HUES64 (cell line): ENCODE results near the gene ZNF512. TPM values are rescaled to one million over a fixed set of nuclear protein-coding genes. Genes with fewer than 3 reads are reported as not detected.
A peak's percentile ranks its signal among the peaks of the same experiment; 100 is the strongest.
"Not testable (repeated sequence)": the region's sequence is repeated elsewhere in the genome, so short reads cannot be mapped to it uniquely, and the experiment has no call there.

Experiments used
- H3K27ac ChIP-seq: 2 replicates; pipeline ENCODE4 v1.7.0; 2013; ENCODE audit warnings: low read depth, low read length, inconsistent platforms
- H3K27me3 ChIP-seq: 2 replicates; pipeline ENCODE4 v1.6.1; 2013; ENCODE audit warnings: mild to moderate bottlenecking, low read length; ENCODE audit not compliant: insufficient read depth
- H3K36me3 ChIP-seq: 2 replicates; pipeline ENCODE4 v1.6.1; 2013; ENCODE audit warnings: mild to moderate bottlenecking, low read length; ENCODE audit not compliant: insufficient read depth
- H3K4me1 ChIP-seq: 2 replicates; pipeline ENCODE4 v1.6.1; 2013; ENCODE audit warnings: mild to moderate bottlenecking, low read length, moderate library complexity; ENCODE audit not compliant: insufficient read depth
- H3K4me3 ChIP-seq: 2 replicates; pipeline ENCODE4 v1.5.1; 2013; ENCODE audit warnings: mild to moderate bottlenecking, low read length, moderate library complexity
- H3K9ac ChIP-seq: 2 replicates; pipeline ENCODE4 v1.6.1; 2013; ENCODE audit warnings: mild to moderate bottlenecking, low read depth, low read length
- H3K9me3 ChIP-seq: 2 replicates; pipeline ENCODE4 v1.6.1; 2013; ENCODE audit warnings: low read depth, low read length; ENCODE audit not compliant: insufficient read depth
- WGBS: fragments of 150-250, 120-280 bp; methylation state at CpG from one replicate; pipeline ENCODE4 v1.1.7; 2013; ENCODE audit warnings: missing lambda C conversion rate; 5-methylcytosine and 5-hydroxymethylcytosine counted together
- polyA plus RNA-seq, 2 experiments: library from polyadenylated mRNA; stranded (reverse); fragments of 50-300 nt; gene quantifications; one replicate each; pipeline ENCODE4 v1.2.3, GENCODE V29; 2013

Gene ZNF512, protein sequence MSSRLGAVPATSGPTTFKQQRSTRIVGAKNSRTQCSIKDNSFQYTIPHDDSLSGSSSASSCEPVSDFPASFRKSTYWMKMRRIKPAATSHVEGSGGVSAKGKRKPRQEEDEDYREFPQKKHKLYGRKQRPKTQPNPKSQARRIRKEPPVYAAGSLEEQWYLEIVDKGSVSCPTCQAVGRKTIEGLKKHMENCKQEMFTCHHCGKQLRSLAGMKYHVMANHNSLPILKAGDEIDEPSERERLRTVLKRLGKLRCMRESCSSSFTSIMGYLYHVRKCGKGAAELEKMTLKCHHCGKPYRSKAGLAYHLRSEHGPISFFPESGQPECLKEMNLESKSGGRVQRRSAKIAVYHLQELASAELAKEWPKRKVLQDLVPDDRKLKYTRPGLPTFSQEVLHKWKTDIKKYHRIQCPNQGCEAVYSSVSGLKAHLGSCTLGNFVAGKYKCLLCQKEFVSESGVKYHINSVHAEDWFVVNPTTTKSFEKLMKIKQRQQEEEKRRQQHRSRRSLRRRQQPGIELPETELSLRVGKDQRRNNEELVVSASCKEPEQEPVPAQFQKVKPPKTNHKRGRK
- 30.2 TPM for polyA plus RNA-seq (2013, experiment 1 of 2)
- 34.7 TPM for polyA plus RNA-seq (2013, experiment 2 of 2)

DNA sequence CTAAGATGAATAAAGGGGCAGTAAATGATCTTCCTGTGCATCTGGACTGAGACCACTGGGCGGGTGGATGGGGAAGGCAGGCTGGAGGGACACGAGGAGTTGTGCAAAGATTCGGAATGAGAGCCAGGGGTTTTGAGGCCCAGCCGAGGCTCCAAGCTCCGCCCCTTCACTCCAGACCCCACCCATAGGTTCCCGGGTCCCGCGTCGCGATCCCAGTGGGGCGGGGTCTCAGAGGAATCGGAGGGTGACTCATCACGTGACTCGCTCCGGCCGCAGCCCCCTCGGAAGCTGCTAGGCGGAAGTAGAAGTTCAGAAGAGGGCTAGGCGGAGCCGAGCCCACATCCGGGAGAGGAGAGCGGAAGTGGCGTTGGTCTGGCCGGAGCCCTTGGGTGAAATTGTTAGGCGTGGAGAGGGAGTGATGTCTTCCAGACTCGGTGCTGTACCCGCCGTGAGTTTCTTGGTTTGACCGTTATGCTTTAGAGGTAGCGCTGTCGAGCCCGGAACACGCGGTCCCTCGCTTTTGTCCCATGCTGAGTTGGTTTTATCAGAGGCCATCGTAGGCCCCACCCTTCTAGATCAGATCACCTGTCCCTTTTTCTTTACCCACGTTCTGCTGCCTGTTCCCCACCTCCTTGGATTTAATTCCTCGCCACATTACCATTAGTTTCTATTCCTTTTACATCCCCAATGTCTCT is at the start of gene ZNF512:
Gene ZNF512 (plus strand): TSS at position 348 of the 695 bp plus-strand sequence. CDS start 71 bp downstream, at position 419.
- peak within 1 kb of the TSS; percentile 79 for H3K9ac ChIP-seq
- 0 out of 2 replicates have a peak within 1 kb of the TSS, but pooled peaks have one; percentile 25 for H3K27ac ChIP-seq
- no peaks in the 10 kb centered on the region for H3K9me3 ChIP-seq
- WGBS, result 3% methylated on average over 38 of the region's 38 CpGs
- H3K27me3 ChIP-seq, result peaks cover 22% of the 10 kb centered on the region; the same call in 1 of the 2 replicates
- peaks cover 6% of the 10 kb centered on the region; the same call in 1 of the 2 replicates for H3K4me1 ChIP-seq
- H3K36me3 ChIP-seq, result no peaks in the 10 kb centered on the region
- H3K4me3 ChIP-seq, result peak within 1 kb of the TSS; percentile 74

DNA sequence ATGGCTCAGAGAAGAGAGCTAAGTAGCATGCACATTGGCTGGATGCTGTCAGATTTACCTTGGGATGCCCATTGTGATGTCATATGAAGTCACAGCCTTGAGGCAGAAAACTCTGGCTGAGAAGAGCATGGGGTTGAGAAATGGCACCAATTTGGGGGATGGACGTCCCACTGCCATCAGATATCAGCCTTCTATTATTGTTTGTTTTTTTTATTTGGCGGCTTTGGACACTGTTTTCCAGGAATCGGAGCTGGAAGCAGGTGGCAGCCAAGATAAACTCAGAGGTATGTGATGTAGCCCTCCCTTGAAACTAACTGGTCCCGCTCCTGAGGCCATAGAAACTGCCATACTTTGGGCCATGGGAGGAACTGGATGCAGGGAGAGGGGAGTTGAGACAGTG is 45.6 kb upstream of the ZNF512 start:
- H3K9ac ChIP-seq, result no peak overlapping the region
- no peaks in the 10 kb centered on the region for H3K36me3 ChIP-seq
- 85% methylated on average over 4 of the region's 4 CpGs for WGBS

DNA sequence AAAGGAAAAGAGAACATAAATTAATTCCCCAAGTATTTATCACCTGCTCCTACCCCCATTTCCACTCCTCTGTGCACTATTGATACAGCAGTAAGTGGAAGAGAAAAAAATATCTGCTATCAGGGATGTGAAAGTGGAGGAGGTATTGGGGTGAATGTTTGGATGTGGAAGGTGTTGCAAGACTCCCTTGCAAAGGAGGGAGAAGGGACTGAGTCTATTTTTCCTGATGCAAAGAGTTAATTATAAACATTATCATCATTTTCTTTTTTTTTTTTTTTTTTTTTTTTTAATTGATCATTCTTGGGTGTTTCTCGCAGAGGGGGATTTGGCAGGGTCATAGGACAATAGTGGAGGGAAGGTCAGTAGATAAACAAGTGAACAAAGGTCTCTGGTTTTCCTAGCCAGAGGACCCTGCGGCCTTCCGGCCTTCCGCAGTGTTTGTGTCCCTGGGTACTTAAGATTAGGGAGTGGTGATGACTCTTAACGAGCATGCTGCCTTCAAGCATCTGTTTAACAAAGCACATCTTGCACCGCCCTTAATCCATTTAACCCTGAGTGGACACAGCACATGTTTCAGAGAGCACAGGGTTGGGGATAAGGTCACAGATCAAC is 43.9 kb upstream of the ZNF512 start:
- not testable (repeated sequence) for H3K27me3 ChIP-seq, H3K4me1 ChIP-seq, H3K27ac ChIP-seq, H3K9ac ChIP-seq, H3K4me3 ChIP-seq, H3K36me3 ChIP-seq, H3K9me3 ChIP-seq
- WGBS, result no CpG with 5 or more reads among the region's 6 CpGs

More for the DNA sequence above, 45.6 kb upstream of the ZNF512 start:
- Histone ChIP-seq H3K9me3 (no peaks in the 10 kb centered on the region), H3K4me1 (no peaks in the 10 kb centered on the region), H3K27me3 (no peaks in the 10 kb centered on the region), H3K4me3 (no peak overlapping the region), H3K27ac (no peak overlapping the region)

DNA sequence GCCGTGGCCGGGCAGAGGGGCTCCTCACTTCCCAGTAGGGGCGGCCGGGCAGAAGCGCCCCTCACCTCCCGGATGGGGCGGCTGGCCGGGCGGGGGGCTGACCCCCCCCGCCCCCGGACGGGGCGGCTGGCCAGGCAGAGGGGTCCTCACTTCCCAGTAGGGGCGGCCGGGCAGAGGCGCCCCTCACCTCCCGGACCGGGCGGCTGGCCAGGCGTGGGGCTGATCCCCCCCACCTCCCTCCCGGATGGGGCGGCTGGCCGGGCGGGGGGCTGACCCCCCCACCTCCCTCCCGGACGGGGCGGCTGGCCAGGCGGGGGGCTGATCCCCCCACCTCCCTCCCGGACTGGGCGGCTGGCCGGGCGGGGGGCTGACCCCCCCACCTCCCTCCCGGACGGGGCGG is 43.2 kb upstream of the ZNF512 start:
- not testable (repeated sequence) for H3K9me3 ChIP-seq, H3K9ac ChIP-seq, H3K36me3 ChIP-seq, H3K27ac ChIP-seq, H3K4me3 ChIP-seq, H3K27me3 ChIP-seq, H3K4me1 ChIP-seq
- WGBS, result 88% methylated on average over 13 of the region's 35 CpGs

DNA sequence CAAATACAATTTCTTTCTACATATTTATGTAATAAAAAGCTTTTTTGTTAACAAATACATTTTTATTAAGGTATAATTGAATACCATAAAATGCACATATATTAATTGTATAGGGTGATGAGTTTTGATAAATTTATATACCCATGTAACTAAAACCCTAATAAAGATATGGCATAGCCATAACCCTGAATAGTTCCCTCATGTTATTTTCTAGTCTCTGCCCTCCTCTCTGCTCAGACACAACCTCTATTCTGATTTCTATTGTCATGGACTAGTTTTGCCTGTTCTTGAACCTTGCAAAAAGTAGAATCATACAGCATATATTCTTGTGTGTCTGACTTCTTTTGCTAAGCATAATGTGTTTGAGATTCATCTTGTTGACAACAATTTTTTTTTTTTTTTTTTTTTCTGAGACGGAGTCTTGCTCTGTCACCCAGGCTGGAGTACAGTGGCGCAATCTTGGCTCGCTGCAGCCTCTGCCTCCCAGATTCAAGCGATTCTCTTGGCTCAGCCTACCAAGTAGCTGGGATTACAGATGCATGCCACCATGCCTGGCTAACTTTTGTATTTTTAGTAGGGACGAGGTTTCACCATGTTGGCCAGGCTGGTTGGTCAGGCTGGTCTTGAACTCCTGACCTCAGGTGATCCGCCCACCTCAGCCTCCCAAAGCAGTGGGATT is 38.6 kb upstream of the ZNF512 start:
- WGBS, result 98% methylated on average over 6 of the region's 6 CpGs
- no peaks in the 10 kb centered on the region for H3K27me3 ChIP-seq
- H3K27ac ChIP-seq, result no peak overlapping the region
- no peaks in the 10 kb centered on the region for H3K36me3 ChIP-seq
- H3K9me3 ChIP-seq, result peaks cover 6% of the 10 kb centered on the region; the same call in 1 of the 2 replicates
- no peaks in the 10 kb centered on the region for H3K4me1 ChIP-seq
- no peak overlapping the region for H3K9ac ChIP-seq
- no peak overlapping the region for H3K4me3 ChIP-seq

DNA sequence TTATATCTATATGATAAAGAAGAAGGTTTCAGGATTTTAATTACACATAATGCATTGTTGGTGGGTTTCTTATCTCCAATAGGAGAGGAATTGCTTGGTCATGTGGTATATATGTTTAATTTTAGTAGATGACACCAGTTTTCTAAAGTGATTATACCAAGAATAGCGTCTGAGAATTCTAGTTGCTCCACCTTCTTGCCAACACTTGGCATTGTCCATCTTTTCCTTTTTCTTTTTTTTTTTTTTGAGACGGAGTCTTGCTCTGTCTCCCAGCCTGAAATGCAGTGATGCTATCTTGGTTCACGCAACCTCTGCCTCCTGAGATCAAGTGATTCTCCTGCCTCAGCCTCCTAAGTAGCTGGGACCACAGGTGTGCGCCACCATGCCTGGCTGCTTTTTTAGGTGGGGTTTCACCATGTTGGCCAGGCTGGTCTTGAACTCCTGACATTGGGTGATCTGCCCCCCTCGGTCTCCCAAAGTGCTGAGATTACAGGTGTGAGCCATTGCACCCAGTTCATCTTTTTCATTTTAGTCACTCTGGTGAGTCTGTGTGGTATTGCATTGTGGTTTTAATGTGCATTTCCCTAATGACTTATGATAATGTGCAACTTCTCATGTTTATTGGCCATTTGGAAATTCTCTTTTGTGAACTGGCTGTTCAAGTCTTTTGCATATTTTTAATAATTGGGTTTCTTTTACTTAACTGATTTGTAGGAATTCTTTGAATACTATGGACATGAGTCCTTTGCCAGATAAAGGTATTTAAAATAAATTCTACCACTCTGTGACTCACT is 37.3 kb upstream of the ZNF512 start:
- no peaks in the 10 kb centered on the region for H3K27me3 ChIP-seq
- WGBS, result 87% methylated on average over 5 of the region's 5 CpGs
- H3K9ac ChIP-seq, result no peak overlapping the region
- no peak overlapping the region for H3K4me3 ChIP-seq
- peaks cover 6% of the 10 kb centered on the region; the same call in 1 of the 2 replicates for H3K9me3 ChIP-seq
- no peak overlapping the region for H3K27ac ChIP-seq
- H3K36me3 ChIP-seq, result no peaks in the 10 kb centered on the region
- no peaks in the 10 kb centered on the region for H3K4me1 ChIP-seq

DNA sequence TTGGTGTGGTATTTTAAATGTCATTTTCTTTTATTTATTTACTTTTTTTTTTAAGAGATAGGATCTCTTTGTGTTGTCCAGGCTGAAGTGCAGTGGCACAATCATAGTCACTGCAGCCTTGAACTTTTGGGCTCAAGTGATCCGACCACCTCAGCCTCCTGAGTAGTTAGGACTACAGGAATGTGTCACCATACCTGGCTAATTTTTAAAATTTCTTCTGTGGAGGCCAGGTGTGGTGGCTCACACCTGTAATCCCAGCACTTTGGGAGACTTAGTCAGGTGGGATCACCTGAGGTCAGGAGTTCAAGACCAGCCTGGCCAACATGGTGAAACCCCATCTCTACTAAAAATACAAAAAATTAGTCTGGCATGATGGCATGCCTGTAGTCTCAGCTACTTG is 33.5 kb upstream of the ZNF512 start:
- WGBS, result 78% methylated on average over 1 of the region's 1 CpG
- no peaks in the 10 kb centered on the region for H3K27me3 ChIP-seq
- no peak overlapping the region for H3K27ac ChIP-seq
- H3K36me3 ChIP-seq, result no peaks in the 10 kb centered on the region
- H3K9me3 ChIP-seq, result peaks cover 6% of the 10 kb centered on the region; the same call in 1 of the 2 replicates
- no peak overlapping the region for H3K4me3 ChIP-seq
- no peaks in the 10 kb centered on the region for H3K4me1 ChIP-seq
- no peak overlapping the region for H3K9ac ChIP-seq

DNA sequence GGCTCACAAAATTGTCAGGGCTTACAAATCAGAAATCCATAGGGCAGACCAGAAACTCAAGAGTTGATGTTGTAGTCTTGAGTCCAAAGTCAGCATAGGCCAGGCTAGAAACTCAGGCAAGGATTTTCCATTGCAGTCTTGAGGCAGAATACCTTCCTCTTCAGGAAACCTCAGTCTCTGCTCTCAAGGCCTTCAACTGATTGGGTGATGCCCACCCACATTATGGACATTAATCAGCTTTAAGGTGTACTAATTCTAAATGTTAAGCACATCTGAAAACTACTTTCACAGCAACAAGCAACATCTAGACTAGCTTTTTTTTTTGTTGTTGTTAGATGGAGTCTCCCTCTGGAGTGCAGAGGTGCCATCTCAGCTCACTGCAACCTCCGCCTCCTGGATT is 31.3 kb upstream of the ZNF512 start:
- no peaks in the 10 kb centered on the region for H3K27me3 ChIP-seq
- no peak overlapping the region for H3K9ac ChIP-seq
- 100% methylated on average over 1 of the region's 1 CpG for WGBS
- H3K36me3 ChIP-seq, result no peaks in the 10 kb centered on the region
- no peaks in the 10 kb centered on the region for H3K9me3 ChIP-seq
- no peaks in the 10 kb centered on the region for H3K4me1 ChIP-seq
- H3K27ac ChIP-seq, result no peak overlapping the region
- no peak overlapping the region for H3K4me3 ChIP-seq

DNA sequence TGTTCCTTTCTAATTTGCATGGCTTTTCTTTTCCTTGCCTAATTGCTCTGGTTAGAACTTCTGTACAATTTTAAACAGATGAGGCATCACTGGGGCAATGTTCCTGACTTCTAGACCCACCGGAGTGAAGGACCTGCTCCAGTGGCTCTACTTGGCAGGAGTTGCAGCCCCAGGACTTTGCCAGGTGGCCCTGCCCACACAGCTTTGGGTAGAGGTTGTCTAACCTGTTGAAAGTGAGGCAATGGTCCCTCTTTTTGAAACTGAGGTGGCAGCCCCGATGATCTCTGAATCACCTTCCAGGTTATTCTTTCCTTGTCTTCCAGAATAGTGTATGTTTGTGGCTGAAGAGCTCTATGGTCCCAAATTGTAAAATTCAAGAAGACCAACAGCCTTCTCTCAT is 29.9 kb upstream of the ZNF512 start:
- Histone ChIP-seq H3K27me3 (no peaks in the 10 kb centered on the region), H3K36me3 (no peaks in the 10 kb centered on the region), H3K27ac (no peak overlapping the region), H3K4me1 (no peaks in the 10 kb centered on the region), H3K9me3 (no peaks in the 10 kb centered on the region), H3K9ac (no peak overlapping the region), H3K4me3 (no peak overlapping the region)
- 86% methylated on average over 2 of the region's 2 CpGs for WGBS

DNA sequence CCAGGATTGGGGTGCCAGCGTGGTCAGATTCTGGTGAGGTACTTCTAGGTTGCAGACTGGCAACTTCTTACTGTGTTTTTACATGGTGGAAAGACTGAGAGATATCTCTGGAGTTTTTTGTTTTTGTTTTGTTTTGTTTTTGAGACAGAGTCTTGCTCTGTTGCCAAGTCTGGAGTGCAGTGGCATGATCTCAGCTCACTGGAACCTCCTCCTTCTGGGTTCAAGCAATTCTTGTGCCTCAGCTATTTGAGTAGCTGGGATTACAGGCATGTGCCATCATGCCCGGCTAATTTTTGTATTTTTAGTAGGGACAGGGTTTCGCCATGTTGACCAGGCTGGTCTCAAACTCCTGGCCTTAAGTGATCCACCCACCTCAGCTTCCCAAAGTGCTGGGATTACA is 28.4 kb upstream of the ZNF512 start:
- not testable (repeated sequence) for H3K27ac ChIP-seq, H3K9me3 ChIP-seq, H3K4me3 ChIP-seq, H3K27me3 ChIP-seq, H3K9ac ChIP-seq, H3K4me1 ChIP-seq, H3K36me3 ChIP-seq
- 78% methylated on average over 3 of the region's 3 CpGs for WGBS
